ENCODE measurements around the gene ZBTB7C.
A peak's percentile ranks its signal among the peaks of the same experiment; 100 is the strongest.

Gene ZBTB7C

GRCh38 chr18:48321121-48321520 is 88.1 kb downstream of the ZBTB7C start:
- no peak for DNase-seq

- no peak for DNase-seq
Measured at GRCh38 chr18:48320639-48320945, 88.6 kb downstream of the ZBTB7C start.

- DNase-seq = no peak
Measured at GRCh38 chr18:48319801-48320638, 89.2 kb downstream of the ZBTB7C start.

- DNase-seq = no peak
Measured at GRCh38 chr18:48318436-48318835, 90.7 kb downstream of the ZBTB7C start.

- no peak for DNase-seq
Measured at GRCh38 chr18:48317781-48318381, 91.3 kb downstream of the ZBTB7C start.

- DNase-seq = no peak
Measured at GRCh38 chr18:48316177-48316576, 93.0 kb downstream of the ZBTB7C start.

GRCh38 chr18:48314690-48315089 is 94.5 kb downstream of the ZBTB7C start:
- DNase-seq = no peak

- DNase-seq = no peak
Measured at GRCh38 chr18:48313792-48314191, 95.4 kb downstream of the ZBTB7C start.

- no peak for DNase-seq
Measured at GRCh38 chr18:48312066-48312465, 97.1 kb downstream of the ZBTB7C start.

GRCh38 chr18:48310999-48311398 is 98.2 kb downstream of the ZBTB7C start:
- DNase-seq = no peak

- no peak for DNase-seq
Measured at GRCh38 chr18:48310353-48310752, 98.8 kb downstream of the ZBTB7C start.

- no peak for DNase-seq
Measured at GRCh38 chr18:48308755-48309575, 100.2 kb downstream of the ZBTB7C start.

- no peak for DNase-seq
Measured at GRCh38 chr18:48308027-48308635, 101.1 kb downstream of the ZBTB7C start.

- no peak for DNase-seq
Measured at GRCh38 chr18:48306838-48307237, 102.3 kb downstream of the ZBTB7C start.

- DNase-seq = no peak
Measured at GRCh38 chr18:48304906-48305693, 104.1 kb downstream of the ZBTB7C start.

GRCh38 chr18:48303883-48304282 is 105.3 kb downstream of the ZBTB7C start:
- no peak for DNase-seq

- DNase-seq = no peak
Measured at GRCh38 chr18:48302736-48303135, 106.4 kb downstream of the ZBTB7C start.

- DNase-seq = peak in 1 of 2 experiments; percentile 20
Measured at GRCh38 chr18:48300463-48300961, 108.7 kb downstream of the ZBTB7C start.

GRCh38 chr18:48297139-48297538 is 112.0 kb downstream of the ZBTB7C start:
- DNase-seq = no peak

GRCh38 chr18:48296581-48296980 is 112.6 kb downstream of the ZBTB7C start:
- DNase-seq = no peak

GRCh38 chr18:48295586-48296311 is 113.4 kb downstream of the ZBTB7C start:
- DNase-seq = no peak
